Lower leg skin (tissue), 4 donors: ENCODE data around the gene LRFN3. TPM values are rescaled to one million over a fixed set of nuclear protein-coding genes. Genes with fewer than 3 reads are reported as not detected.

Experiments used
- DNase-seq, 2 donors: peaks; one replicate each; pipeline ENCODE4 v3.0.0-alpha.2; 2019; ENCODE audit warnings: low spot score in 2 of 2
- H3K4me3 ChIP-seq: fragments of 200-600 bp; sonication (generic); 2 replicates; pipeline ENCODE4 v1.5.1; 2017; ENCODE audit warnings: mild to moderate bottlenecking, low read depth; ENCODE audit not compliant: poor library complexity, severe bottlenecking
- CTCF ChIP-seq, 3 donors: fragments of 450-650 bp; IDR thresholded peaks; one replicate each; pipeline ENCODE4 v1.5.1; 2016; ENCODE audit warnings: antibody characterized with exemption in 3 of 3, mild to moderate bottlenecking in 3 of 3, moderate library complexity in 2 of 3
- POLR2A ChIP-seq, 2 donors: fragments of 450-650 bp; IDR thresholded peaks; one replicate each; pipeline ENCODE4 v1.6.1; 2016 to 2017; ENCODE audit warnings: antibody characterized with exemption in 2 of 2, mild to moderate bottlenecking in 1 of 2, moderate library complexity in 1 of 2
- WGBS, 2 donors: methylation state at CpG; one replicate each; pipeline ENCODE4 v1.1.5; 2018; 5-methylcytosine and 5-hydroxymethylcytosine counted together
- intact Hi-C: fragments of 100-400 bp; cut with DNase I; formaldehyde crosslinking; loops from one replicate; pipeline ENCODE4 v1.15.0; 2023; ENCODE audit warnings: low total_unique reads
- total RNA-seq, 4 donors: library from RNA; depleted of rRNA; stranded (reverse); fragments of >200 nt; gene quantifications; one replicate each; pipeline ENCODE4 v1.1.0, GENCODE V29; 2016

Gene LRFN3
- total RNA-seq, 4 donors from 2014 or later: 6.8 to 17.9 (median 11.4) TPM

GRCh38 chr19:35942235-35942634 is 6.1 kb downstream of the LRFN3 start:
- TF ChIP-seq CTCF (IDR thresholded peaks at IDR 0.05): no peak
- no peak for TF ChIP-seq POLR2A (IDR thresholded peaks at IDR 0.05)
- 100% methylated on average over 3 of the region's 3 CpGs for WGBS, 2 donors
- intact Hi-C loops: no loop called here
- no peak overlapping the region for H3K4me3 ChIP-seq
- DNase-seq: no peak

GRCh38 chr19:35943321-35944301 is 7.4 kb downstream of the LRFN3 start:
- WGBS, 2 donors: 82 to 83% methylated on average over 9 of the region's 9 CpGs
- H3K4me3 ChIP-seq: no peak overlapping the region
- intact Hi-C loops: no loop called here
- DNase-seq: no peak
- TF ChIP-seq CTCF (IDR thresholded peaks at IDR 0.05) (no peak), POLR2A (IDR thresholded peaks at IDR 0.05) (no peak)

GRCh38 chr19:35944556-35944955 is 8.4 kb downstream of the LRFN3 start:
- whole genome bisulfite sequencing, 2 donors: 76 to 86% methylated on average over 28 to 36 of the region's 52 CpGs
- no peak for TF ChIP-seq POLR2A (IDR thresholded peaks at IDR 0.05)
- no peak for TF ChIP-seq CTCF (IDR thresholded peaks at IDR 0.05)
- no peak overlapping the region for H3K4me3 ChIP-seq
- no peak for DNase-seq
- intact Hi-C loops: no loop called here

GRCh38 chr19:35945121-35945790 is 9.1 kb downstream of the LRFN3 start:
- TF ChIP-seq POLR2A (IDR thresholded peaks at IDR 0.05) (no peak), CTCF (IDR thresholded peaks at IDR 0.05) (no peak)
- intact Hi-C loops: no loop called here
- whole genome bisulfite sequencing, 2 donors: 86 to 93% methylated on average over 9 to 11 of the region's 11 CpGs
- DNase-seq: no peak
- no peak overlapping the region for H3K4me3 ChIP-seq

GRCh38 chr19:35946203-35946602 is 10.0 kb downstream of the LRFN3 start:
- DNase-seq: no peak
- no peak overlapping the region for H3K4me3 ChIP-seq
- TF ChIP-seq CTCF (IDR thresholded peaks at IDR 0.05) (no peak), POLR2A (IDR thresholded peaks at IDR 0.05) (no peak)
- 68 to 90% methylated on average over 4 of the region's 4 CpGs for WGBS, 2 donors
- intact Hi-C loops: no loop called here
